K562 (cell line): ENCODE data around the gene GARRE1. TPM values are rescaled to one million over a fixed set of nuclear protein-coding genes. Genes with fewer than 3 reads are reported as not detected.

Experiments
- CREM ChIP-seq: IDR thresholded peaks from 2 replicates; pipeline ENCODE4 v1.6.1; 2014; ENCODE audit warnings: antibody characterized with exemption, low read depth
- CTCF ChIP-seq, 3 experiments: IDR thresholded peaks in 2 of 3; conservative IDR thresholded peaks in 1 of 3; 2 replicates each; pipeline ENCODE4 v1.5.1; 2011 to 2012; ENCODE audit warnings: low read length in 3 of 3, mild to moderate bottlenecking in 3 of 3, control low read depth in 2 of 3, improper control_type of control experiment in 1 of 3, inconsistent platforms in 1 of 3, low read depth in 1 of 3, mixed read lengths in 1 of 3, moderate library complexity in 1 of 3; ENCODE audit not compliant: insufficient read depth in 2 of 3
- MAX ChIP-seq: sonication (generic); formaldehyde crosslinking; IDR thresholded peaks from 2 replicates; pipeline ENCODE4 v1.9.0; 2022; ENCODE audit warnings: mild to moderate bottlenecking, missing genetic modification reagents
- SIN3B ChIP-seq: fragments of 450-650 bp; IDR thresholded peaks from 2 replicates; pipeline ENCODE4 v1.6.1; 2017; ENCODE audit warnings: low read depth, mild to moderate bottlenecking, moderate library complexity
- SMARCC2 ChIP-seq: fragments of 450-650 bp; IDR thresholded peaks from 2 replicates; pipeline ENCODE4 v1.6.1; 2017; ENCODE audit warnings: antibody characterized with exemption, moderate library complexity, mild to moderate bottlenecking, low read depth
- TOE1 ChIP-seq, 2 experiments: fragments of 450-650 bp in 1 of 2; sonication (generic) in 1 of 2; formaldehyde crosslinking in 1 of 2; IDR thresholded peaks; 2 replicates each; pipeline versions ENCODE4 v1.7.1 to v1.8.0; 2016 to 2022; ENCODE audit warnings: borderline replicate concordance in 2 of 2, mild to moderate bottlenecking in 2 of 2, antibody characterized with exemption in 1 of 2, inconsistent platforms in 1 of 2, low read depth in 1 of 2, missing genetic modification reagents in 1 of 2, moderate library complexity in 1 of 2
- polyA plus RNA-seq, 8 experiments: library from polyadenylated mRNA; depleted of rRNA in 4 of 8; stranded (reverse) in 5 of 8; unstranded in 3 of 8; fragments of >200 nt; fragmentation: Nextera tagmentation in 2 of 8; fragmentation: Illumina TruSeq in 1 of 8; extraction: Ambion mirVana in 2 of 8; extraction: Trizol in 1 of 8; gene quantifications; 2 replicates each; pipeline versions ENCODE4 v1.2.1 to v1.2.3, GENCODE V29; 2011 to 2014; ENCODE audit warnings: inconsistent platforms in 1 of 8, missing spikeins in 1 of 8
- total RNA-seq, 7 experiments: library from RNA; depleted of rRNA in 6 of 7; stranded (reverse); fragments of >200 nt in 6 of 7; fragmentation: Illumina TruSeq in 2 of 7; extraction: Trizol in 2 of 7; gene quantifications; 2 replicates each; pipeline versions ENCODE4 v1.2.1 to v1.2.3, GENCODE V29; 2011 to 2021; ENCODE audit warnings: low replicate concordance in 1 of 7

The GARRE1 gene
- total and polyA plus RNA-seq, 9 of the 15 experiments (the other 6 are each of a cell fraction or from before 2014, with no cell fraction given) = 1.6 to 12.8 (median 7.5) TPM

- TF ChIP-seq TOE1 (IDR thresholded peaks at IDR 0.05; ENCODE audit: borderline replicate concordance) = peak; percentile 46; the same call in 1 of the 2 replicates
- TF ChIP-seq TOE1 (CRISPR knock-in tag; IDR thresholded peaks at IDR 0.05; ENCODE audit: borderline replicate concordance, low read depth) = no peak
- TF ChIP-seq SIN3B = no peak
- TF ChIP-seq SMARCC2 = 0 out of 2 replicates have a peak, but pooled peaks have one; percentile 48
- no peak for TF ChIP-seq CTCF (IDR thresholded peaks at IDR 0.05 in 2 of 3, conservative IDR thresholded peaks at IDR 0.05 in 1 of 3; ENCODE audit: insufficient read depth in 2 of 3, low read depth in 1 of 3, low read length in 3 of 3)
- TF ChIP-seq MAX = no peak
- TF ChIP-seq CREM = peak; percentile 36; the same call in 1 of the 2 replicates
- TF ChIP-seq, all 486 proteins: peak for 56
Observed at GRCh38 chr19:34217952-34218817, 36.2 kb upstream of the GARRE1 start (continued).
